Frontal cortex (tissue), 4 donors: ENCODE measurements around the gene LTBP1. TPM values are rescaled to one million over a fixed set of nuclear protein-coding genes. Genes with fewer than 3 reads are reported as not detected.

ENCODE experiments used
- DNase-seq, 2 donors: peaks; one replicate each; pipeline ENCODE4 v3.0.0; 2012; ENCODE audit warnings: low spot score in 2 of 2
- FAIRE-seq: peaks from 2 replicates; lab custom pipeline; 2012; peaks lifted over from hg19 to GRCh38; lab: Jason Lieb, UNC
- total RNA-seq: library from RNA; depleted of rRNA; stranded (reverse); fragments of >200 nt; gene quantifications from one replicate; pipeline ENCODE4 v1.2.3, GENCODE V29; 2014
- donor health status: control.
- donor health status: control.
- donor health status: control.

LTBP1 gene
- total RNA-seq, 1 donor from 2014 or later: 22.8 TPM

- DNase-seq: no peak
- no peak for FAIRE-seq
Measured at GRCh38 chr2:33131111-33131510, 184.4 kb downstream of the LTBP1 start.

- FAIRE-seq (no peak), DNase-seq (no peak)
Measured at GRCh38 chr2:33131749-33132148, 185.0 kb downstream of the LTBP1 start.

DNA sequence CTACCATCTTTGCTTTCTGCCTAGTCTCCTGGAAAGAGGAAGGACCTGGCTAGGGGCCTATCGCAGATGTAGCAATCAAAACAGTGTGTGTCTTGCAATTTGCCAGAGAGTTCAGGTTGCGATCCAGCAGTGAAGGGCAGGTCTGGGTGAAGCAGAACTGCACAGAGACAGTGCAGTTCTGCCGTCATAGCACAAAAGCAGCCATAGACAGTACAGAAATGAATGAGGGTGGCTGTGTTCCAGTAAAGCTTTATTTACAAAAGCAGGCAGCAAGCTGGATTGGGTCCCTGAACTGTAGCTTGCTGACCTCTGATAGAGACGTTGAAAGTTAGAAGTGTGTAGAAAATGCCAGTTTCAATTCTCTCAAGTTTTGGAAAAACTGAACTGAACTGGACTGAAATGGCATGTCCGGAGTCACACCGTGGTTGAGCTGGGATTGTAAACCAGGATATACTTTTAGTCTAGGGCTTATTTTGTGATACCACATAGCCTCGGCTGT, 186.8 kb downstream of the LTBP1 start:
- DNase-seq (no peak), FAIRE-seq (no peak)

GRCh38 chr2:33134086-33134771, 187.5 kb downstream of the LTBP1 start:
- FAIRE-seq (no peak), DNase-seq (peak; percentile 12 to 28)

DNA sequence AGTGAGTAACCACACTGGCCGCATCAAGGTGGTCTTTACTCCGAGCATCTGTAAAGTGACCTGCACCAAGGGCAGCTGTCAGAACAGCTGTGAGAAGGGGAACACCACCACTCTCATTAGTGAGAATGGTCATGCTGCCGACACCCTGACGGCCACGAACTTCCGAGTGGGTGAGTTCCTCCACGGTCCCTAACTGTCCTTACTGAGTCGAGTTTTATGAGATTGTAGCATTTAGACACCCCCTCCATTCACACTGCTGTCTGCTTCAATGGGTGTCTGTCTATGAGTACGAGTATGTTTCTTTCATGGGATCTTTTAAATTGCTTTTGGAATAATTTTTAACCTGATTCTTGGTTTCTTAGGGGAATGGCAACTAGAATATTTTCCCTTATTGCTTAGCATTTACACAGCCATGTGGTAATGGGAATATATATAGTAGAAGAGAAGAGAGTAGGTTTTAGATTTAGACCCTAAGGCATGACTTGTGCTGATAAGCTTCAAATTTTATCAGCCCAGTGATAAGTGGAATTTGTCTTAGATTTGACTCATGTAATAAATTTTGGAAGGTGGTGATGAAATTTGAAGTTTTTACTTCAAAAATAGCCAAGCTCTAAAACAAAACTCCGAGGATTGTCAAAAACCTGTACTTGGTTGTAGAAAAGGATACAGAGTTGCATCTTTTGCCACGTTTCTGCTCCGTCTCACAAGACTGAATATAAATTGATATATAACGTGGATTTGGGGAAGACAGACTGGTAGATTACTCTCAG, 188.2 kb downstream of the LTBP1 start:
- DNase-seq (no peak), FAIRE-seq (no peak)

GRCh38 chr2:33135645-33136044, 188.9 kb downstream of the LTBP1 start:
- no peak for DNase-seq
- FAIRE-seq: no peak

DNA sequence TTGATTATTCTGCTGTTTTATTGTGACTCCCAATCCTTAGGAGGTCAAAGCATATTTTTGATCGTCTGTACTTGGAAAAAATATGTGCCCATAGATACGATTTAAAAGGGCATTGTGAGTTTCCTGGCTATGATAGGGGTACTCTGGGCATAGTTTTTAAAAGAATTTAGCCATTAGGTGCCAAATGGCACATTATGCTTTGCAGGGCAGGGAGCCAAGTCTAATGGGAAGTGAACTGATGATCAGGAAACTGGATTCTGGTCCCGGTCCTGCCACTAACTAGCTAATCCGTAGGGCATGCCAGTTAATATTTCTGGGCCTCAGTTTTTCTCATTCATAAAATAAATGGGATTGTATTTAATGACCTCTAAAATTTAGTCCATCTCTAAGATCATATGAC, 189.3 kb downstream of the LTBP1 start:
- DNase-seq: no peak
- no peak for FAIRE-seq

- no peak for FAIRE-seq
- no peak for DNase-seq
Measured at GRCh38 chr2:33136566-33136965, 189.8 kb downstream of the LTBP1 start.

DNA sequence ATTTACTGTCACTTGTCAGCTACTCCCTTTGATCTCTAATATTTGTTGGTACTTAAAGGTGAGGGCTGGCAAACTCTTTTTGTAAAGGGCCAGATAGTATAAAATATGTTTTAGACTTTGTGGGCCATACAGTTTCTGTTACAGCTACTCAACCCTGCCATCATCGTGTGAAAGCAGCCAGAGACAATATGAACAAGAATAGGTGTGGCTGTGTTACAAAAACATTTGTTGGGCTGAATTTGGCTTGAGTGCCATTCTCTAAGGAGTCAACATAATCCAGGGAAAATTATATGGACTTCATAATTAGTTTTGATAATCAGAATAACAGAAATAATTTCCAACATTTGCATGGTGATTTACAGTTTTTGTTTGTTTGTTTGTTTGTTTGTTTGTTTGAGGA, 190.6 kb downstream of the LTBP1 start:
- DNase-seq (no peak), FAIRE-seq (no peak)

GRCh38 chr2:33139949-33140348, 193.2 kb downstream of the LTBP1 start:
- DNase-seq (no peak), FAIRE-seq (no peak)

DNA sequence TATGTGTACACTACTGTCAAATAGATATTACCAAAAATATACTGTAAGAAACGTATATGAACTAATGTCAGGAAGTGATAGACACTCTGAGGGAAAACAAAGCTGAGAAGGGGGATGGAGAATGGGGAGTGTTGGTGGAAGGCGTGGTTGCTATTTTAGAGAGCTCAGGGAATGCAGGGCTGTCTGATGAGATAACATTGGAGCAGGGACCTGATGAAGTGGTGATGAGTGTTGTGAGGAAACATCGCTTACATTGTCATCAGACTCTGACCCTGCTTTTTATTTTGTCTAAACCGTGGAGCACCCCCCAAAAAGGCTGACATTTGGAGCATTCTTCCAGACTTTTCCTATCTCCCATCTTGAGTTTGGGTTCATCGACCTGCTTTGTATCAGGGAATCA, 194.7 kb downstream of the LTBP1 start:
- no peak for DNase-seq
- no peak for FAIRE-seq

GRCh38 chr2:33142810-33143209, 196.1 kb downstream of the LTBP1 start:
- no peak for DNase-seq
- no peak for FAIRE-seq

GRCh38 chr2:33144243-33144642, 197.5 kb downstream of the LTBP1 start:
- DNase-seq: no peak
- FAIRE-seq: no peak

DNA sequence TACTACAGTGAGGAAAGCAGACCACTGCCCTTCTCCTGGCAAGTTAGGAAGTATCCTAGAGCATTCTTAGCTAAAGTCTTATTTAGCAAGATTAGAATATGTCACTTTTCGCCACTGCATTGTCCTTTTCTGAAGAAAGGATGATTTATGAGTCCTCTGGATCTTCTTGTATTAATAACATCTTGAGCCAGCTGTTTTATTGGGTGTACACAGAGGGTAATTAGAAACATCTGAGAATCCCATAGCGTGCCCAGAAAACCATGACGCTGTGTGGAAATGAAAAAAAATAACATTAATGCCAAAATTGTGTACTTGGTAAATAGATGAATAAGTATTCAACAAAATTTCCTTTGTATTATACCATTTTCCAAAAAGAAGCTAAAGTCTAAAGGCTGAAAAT, 198.7 kb downstream of the LTBP1 start:
- DNase-seq (no peak), FAIRE-seq (no peak)

- DNase-seq (no peak), FAIRE-seq (no peak)
Measured at GRCh38 chr2:33146102-33146501, 199.3 kb downstream of the LTBP1 start.

- no peak for FAIRE-seq
- no peak for DNase-seq
Measured at GRCh38 chr2:33153008-33153407, 206.3 kb downstream of the LTBP1 start.

DNA sequence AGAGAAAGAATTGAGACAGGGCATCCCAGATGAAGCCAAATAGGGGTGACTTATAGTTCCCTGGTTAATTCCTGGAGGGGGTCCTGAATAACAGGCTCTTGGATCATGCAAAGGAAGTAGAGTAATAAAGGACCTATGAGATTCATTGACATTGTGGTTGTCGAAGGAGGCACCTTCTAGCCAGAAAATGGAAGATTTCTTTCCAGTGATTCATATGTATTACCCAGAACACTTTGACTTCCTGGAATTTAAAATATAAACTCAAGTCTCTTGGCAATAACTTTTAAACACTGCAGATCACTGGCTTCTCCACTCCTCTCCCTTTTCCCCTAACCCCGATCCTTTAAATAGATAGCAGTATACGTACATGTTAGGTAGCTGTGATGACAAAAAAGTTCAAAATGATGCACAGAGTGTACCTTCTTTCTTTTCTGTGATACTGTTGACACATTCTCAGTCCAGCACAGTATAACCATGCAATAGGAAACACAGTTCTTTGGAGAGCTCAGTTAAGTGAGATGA, 211.8 kb downstream of the LTBP1 start:
- no peak for FAIRE-seq
- DNase-seq: no peak

DNA sequence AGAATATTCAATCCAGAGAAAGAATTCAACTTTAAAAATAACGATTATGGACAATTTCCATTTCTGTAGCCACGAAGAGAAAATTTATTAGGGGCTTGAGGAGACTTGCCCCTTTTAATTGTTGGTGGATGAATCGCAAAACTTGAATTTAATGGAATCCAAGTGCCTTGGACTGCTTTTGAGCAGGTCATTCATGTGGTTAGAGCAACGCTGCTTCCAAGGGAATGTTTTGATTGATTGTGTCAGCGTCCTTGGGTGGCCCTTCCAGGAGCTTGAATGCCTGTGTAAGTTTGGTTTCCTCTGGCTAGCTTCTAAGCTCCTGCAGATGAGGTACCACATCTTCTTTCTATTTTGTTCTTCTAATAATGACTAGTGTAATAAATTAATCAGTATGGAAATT, 213.4 kb downstream of the LTBP1 start:
- DNase-seq: no peak
- no peak for FAIRE-seq

GRCh38 chr2:33166287-33166881, 219.6 kb downstream of the LTBP1 start:
- DNase-seq (no peak), FAIRE-seq (no peak)

- FAIRE-seq (no peak), DNase-seq (no peak)
Measured at GRCh38 chr2:33167622-33168245, 221.0 kb downstream of the LTBP1 start.
